HG03575 (cell line): Measurements from ENCODE around the gene CD207.
"Not testable (repeated sequence)": the region's sequence is repeated elsewhere in the genome, so short reads cannot be mapped to it uniquely, and the experiment has no call there.

Experiments used
- ATAC-seq: cut with Tn5 transposase; IDR thresholded peaks from one replicate; pipeline ENCODE4 v1.9.1; 2021; ENCODE audit not compliant: unreplicated experiment, insufficient number of reproducible peaks, low FRiP score; ENCODE audit errors: extremely low read depth

CD207 gene

DNA sequence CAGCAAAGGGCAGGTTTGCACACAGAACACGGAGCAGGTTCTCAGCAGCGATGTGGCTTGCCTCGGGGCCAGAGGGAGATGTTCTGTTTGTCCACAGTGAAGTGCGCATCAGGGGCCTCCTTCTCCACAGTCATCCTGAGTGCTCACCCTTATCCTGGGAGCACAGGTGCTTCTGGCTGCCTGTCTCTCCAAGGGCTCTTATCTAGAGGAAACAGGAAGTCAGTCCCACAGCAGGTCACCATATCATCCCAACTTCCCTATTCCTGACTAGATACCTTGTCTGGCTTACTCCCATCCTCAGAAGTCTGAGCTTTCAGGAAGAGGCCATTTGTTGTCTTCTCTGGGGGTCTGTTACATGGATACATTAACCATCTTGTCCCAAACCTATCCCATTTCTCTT lies at the start of gene CD207:
CD207 (minus strand) TSS at position 174 of the 400 bp plus-strand sequence; CDS start at position 134, 40 bp downstream.
- ATAC-seq, result no peak

DNA sequence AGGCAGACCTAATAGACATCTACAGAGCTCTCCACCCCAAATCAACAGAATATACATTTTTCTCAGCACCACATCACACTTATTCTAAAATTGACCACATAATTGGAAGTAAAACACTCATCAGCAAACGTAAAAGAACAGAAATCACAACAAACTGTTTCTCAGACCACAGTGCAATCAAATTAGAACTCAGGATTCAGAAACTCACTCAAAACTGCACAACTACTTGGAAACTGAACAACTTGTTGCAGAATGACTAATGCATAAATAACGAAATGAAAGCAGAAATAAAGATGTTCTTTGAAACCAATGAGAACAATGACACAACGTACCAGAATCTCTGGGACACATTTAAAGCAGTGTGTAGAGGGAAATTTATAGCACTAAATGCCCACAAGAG lies 42.9 kb upstream of the CD207 start:
- not testable (repeated sequence) for ATAC-seq

DNA sequence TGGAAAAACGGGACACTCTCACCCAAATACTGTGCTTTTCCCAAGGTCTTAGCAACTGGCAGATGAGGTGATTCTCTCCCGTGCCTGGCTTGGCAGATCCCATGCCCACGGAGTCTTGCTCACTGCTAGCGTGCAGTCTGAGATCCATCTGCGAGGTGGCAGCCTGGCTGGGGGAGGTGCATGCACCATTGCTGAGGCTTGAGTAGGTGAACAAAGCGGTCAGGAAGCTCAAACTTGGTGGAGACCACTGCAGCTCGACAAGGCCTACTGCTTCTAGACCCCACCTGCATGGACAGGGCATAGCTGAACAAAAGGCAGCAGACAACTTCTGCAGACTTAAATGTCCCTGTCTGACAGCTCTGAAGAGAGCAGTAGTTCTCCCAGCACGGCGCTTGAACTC lies 40.5 kb upstream of the CD207 start:
- ATAC-seq, result not testable (repeated sequence)

GRCh38 chr2:70873541-70873940 lies 37.9 kb upstream of the CD207 start:
- no peak for ATAC-seq

- no peak for ATAC-seq
Observed at GRCh38 chr2:70871398-70872211, 36.0 kb upstream of the CD207 start.

- ATAC-seq, result no peak
Observed at GRCh38 chr2:70870790-70871189, 35.2 kb upstream of the CD207 start.

GRCh38 chr2:70868970-70869369 lies 33.4 kb upstream of the CD207 start:
- ATAC-seq, result no peak

DNA sequence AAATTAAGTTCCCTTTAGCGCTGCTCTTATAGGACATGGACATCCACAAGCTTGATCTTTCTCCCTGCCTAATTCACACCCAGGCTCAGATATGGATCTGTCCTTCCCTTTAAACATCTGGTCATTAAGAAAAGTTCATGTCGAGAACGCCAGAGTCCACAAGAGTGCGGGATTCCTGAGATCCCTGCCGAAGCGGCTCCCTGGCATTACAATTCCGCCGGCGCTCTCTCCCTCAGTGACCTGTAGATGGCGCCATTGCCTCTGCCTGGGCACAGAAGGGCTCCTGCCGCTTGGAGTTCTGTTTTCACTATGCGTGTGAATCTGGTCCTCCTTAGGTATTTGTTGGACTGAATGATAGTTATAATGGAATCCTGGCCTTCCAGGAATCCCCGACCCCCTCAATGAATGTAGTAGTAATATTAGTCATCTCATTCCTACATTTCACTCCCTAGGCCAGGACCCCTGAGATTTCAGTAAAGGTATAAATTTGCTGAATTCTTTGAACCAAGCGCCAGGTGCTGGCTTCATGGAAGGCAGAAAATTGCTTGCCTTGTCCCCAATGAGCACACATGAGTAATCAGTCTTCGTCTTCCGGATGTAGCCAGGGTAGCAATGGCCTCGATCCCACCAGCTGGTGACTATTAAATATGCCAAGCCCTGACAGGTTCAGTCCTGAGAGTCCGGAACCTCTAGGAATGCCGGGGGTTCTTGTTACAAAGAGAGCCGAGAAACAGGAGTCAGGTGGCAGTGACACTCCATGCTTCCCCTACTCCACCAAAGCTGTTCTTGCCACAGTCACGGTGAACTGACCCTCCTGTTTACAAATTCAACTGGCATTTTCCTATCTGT lies 26.4 kb upstream of the CD207 start:
- no peak for ATAC-seq

DNA sequence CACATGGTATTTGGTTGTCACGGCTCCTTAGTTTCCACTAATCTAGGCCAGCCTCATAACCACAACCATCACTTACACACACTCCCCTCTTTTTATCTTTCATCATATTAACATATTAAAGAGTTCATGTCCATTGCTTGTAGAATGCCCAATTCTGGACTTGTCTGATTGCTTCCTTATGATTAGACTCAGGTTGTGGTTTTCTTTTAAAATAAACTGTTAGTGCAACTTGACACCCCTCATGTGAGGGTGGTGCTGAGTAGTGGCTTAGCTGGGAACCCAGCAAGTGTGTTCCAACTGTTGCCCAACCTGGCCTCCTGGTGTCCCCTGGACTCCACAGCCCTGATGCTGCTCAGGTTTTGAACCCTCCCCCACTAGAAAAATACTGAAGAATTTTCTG lies 20.1 kb upstream of the CD207 start:
- ATAC-seq, result no peak

DNA sequence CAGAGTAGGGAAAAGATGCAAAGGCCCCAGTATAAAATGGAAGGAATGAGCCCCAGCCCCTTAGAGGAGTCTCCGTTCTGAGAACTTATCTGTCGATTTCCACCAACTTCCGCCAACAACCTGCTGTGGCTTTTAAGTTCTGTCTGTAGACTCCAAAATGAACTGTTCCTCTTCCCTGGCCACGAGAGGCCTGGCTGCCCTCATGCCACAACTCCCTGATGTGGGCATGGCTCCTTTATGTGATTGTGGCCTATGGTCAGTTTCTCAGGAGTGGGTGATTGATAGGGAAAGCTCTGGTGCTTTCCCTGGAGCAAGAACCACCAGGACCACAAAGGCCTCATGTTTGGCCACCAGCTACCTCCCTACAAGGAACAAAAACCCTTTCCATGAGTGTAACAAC lies 18.8 kb upstream of the CD207 start:
- ATAC-seq, result no peak

DNA sequence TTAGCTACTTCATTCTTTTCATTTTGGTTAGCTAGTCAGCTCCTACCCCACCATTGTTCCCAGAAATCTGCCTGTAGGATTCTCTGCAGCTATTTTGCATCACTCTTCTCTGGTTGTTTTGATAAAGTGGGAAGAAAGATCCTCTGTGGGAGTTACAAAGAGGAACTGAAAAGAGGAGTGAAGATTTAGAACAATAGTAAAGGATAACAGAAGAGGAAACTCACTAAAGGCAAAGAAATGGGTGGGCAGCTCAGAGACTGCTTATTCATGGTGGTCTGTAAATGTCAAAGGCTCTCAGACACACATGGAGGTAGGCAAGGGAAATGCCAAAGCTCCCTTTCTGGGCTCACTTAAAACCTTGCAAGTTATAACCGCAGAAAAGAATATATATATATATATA lies 17.2 kb upstream of the CD207 start:
- no peak for ATAC-seq

DNA sequence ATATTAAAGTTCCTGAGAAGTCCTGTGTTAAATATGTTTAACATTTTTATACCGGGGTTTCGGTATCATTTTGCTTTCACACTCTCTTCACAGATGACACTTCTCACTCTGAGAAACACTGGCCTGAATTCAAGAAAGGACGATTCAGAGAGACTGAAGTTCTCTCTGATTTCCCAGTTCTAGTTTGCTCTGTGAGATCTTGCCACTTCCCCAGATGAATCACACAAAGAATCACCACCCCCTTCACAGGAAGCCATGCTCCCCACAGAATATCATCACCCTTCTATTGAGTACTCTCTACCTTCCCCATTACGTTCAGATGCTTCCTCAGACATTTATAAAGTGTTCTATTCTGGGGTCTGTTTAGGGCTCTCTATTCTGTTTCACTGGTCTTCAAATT lies 16.1 kb upstream of the CD207 start:
- ATAC-seq, result peak; percentile 43

- ATAC-seq, result no peak
Observed at GRCh38 chr2:70850925-70851324, 15.3 kb upstream of the CD207 start.

- ATAC-seq, result no peak
Observed at GRCh38 chr2:70842401-70842800, 6.8 kb upstream of the CD207 start.

DNA sequence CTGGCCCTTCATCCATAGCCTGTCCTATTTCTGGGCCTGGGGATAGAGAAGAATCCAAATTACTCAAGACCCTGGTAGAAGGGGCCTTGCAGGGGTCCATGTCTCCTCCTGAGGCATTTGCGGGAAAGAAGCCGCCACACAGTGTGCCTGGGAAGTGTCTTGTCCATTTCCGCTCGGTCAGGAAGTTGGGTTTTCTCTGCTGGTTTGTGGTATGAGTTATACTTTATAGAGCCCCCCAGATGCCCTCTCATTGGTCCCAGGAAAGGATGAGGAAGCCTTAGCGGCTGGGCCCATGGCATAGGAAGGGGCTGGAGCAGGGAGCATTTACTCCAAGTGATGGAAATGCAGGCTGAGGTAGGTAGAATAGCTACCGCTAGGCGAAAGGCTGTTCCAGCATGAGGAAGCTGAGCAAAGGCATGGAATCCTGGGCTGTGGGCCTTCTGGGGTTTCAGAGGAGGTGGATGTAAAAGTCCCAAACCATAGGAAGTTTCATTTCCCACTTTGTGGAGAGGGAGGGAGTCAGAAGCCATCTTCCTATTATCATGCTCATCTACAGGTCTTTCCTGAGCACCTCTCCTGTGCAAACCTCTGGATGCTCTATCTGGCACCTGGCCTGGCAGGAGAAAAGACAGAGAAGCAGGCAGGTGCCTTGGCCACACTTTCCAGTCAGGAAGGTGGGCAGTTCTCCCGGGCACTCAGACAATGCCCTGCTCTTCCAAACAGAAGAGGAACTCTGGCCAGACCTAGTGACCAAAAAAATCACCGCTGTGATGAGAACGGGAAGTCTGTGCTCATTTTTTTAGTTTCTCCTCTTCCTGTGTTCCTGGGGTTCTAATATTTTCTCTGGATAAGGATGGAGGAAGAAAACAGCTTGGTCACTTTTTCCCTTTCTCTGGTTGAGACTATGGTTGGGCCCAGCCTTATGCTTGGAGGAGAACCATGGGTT lies 2.6 kb upstream of the CD207 start:
- ATAC-seq, result no peak

DNA sequence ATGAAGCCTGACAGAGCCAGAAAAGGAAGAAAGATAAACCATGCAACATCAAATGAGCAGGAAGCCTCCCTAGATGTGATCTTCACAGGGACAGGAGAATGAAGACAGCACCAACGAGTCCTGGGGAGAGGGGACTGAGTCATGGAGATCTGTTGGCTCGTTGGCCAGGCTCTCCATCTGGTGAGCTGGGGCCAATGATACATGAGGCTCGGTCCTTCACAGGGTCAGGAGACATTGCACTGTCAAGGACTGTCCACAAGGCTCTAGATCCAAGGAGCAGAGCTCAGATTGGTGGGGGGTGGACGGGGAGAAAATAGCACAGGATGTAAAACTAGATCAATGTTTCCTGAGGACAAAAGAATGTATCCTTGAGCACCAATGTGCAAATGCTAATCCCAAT lies 735 bp downstream of the CD207 start:
- ATAC-seq, result no peak

- no peak for ATAC-seq
Observed at GRCh38 chr2:70834106-70834505, 1.5 kb downstream of the CD207 start.

- no peak for ATAC-seq
Observed at GRCh38 chr2:70833246-70833645, 2.4 kb downstream of the CD207 start.

GRCh38 chr2:70832386-70832785 lies 3.2 kb downstream of the CD207 start:
- ATAC-seq, result no peak
